Stomach (tissue), 4 donors: Measurements from ENCODE around the gene GABRA5.

ENCODE experiments used
- POLR2A ChIP-seq, 4 donors: fragments of 450-650 bp; IDR thresholded peaks; one replicate each; pipeline ENCODE4 v1.6.1; 2016; ENCODE audit warnings: antibody characterized with exemption in 4 of 4, control low read depth in 2 of 4, mild to moderate bottlenecking in 1 of 4, moderate library complexity in 1 of 4
- POLR2AphosphoS5 ChIP-seq, 3 donors: sonication (generic); formaldehyde crosslinking; IDR thresholded peaks; one replicate each; pipeline ENCODE4 v1.6.1; 2016; ENCODE audit warnings: antibody characterized with exemption in 3 of 3
- TF ChIP-seq, protein P1 (sequence below), 7 experiments: fragments of 450-650 bp in 4 of 7; fragments of 200-600 bp in 3 of 7; sonication (generic) in 3 of 7; IDR thresholded peaks; one replicate each; pipeline ENCODE4 v1.5.1; 2016 to 2019; ENCODE audit warnings: antibody characterized with exemption in 7 of 7, control low read depth in 2 of 7, mild to moderate bottlenecking in 1 of 7

DNA sequence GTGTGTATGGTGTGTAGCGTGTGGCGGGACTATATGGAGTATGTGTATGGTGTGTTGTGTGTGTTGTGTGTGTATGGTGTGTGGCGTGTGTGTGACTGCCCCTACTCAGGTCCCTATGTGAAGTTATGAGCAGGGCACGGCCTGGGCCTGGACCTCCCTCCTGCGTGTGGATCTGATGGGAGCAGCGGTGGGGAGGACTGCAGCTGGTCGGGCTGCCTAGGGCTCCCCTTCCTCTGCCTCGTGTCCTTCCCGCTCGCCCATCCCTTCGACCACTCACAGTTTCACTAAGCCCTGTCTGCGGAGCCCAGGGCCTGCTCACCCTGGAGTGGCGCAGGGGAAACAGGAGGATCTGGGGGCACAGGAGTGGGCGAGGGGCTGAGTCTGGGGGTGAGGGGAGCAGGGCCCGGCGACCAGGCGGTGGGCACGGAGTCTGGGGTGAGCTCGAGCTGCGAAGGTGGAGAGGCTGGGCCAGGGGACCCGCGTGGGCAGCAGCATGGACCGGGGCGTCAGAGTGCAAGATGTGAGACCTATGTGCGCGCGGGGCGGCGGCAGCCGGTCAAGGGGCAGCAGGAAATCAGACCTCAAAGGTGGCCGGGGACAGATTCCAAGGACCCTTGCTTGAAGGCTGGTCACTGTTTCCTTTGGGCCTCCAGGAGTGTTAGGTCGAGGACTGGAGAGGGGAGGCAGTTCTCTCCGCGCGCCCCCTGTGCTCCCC, 26.6 kb downstream of the GABRA5 start:
- TF ChIP-seq, protein P1, sequence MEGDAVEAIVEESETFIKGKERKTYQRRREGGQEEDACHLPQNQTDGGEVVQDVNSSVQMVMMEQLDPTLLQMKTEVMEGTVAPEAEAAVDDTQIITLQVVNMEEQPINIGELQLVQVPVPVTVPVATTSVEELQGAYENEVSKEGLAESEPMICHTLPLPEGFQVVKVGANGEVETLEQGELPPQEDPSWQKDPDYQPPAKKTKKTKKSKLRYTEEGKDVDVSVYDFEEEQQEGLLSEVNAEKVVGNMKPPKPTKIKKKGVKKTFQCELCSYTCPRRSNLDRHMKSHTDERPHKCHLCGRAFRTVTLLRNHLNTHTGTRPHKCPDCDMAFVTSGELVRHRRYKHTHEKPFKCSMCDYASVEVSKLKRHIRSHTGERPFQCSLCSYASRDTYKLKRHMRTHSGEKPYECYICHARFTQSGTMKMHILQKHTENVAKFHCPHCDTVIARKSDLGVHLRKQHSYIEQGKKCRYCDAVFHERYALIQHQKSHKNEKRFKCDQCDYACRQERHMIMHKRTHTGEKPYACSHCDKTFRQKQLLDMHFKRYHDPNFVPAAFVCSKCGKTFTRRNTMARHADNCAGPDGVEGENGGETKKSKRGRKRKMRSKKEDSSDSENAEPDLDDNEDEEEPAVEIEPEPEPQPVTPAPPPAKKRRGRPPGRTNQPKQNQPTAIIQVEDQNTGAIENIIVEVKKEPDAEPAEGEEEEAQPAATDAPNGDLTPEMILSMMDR (IDR thresholded peaks at IDR 0.05) = no peak
- TF ChIP-seq POLR2AphosphoS5 (IDR thresholded peaks at IDR 0.05) = no peak
- no peak for TF ChIP-seq POLR2A (IDR thresholded peaks at IDR 0.05)
